HepG2 (cell line): ENCODE measurements around the gene CHRNB4. TPM values are rescaled to one million over a fixed set of nuclear protein-coding genes. Genes with fewer than 3 reads are reported as not detected.

ENCODE experiments used
- ATAC-seq: fragments of 200-7000 bp; cut with Tn5 transposase; 3 replicates; pipeline ENCODE4 v1.9.1; 2020; ENCODE audit warnings: mild to moderate bottlenecking, moderate library complexity
- BruUV-seq: library from RNA; stranded (reverse); fragments of 400-500 nt; replicated peaks from 2 replicates; lab custom pipeline; 2021; lab: Mats Ljungman, UMichigan
- CTCF ChIA-PET: fragments of 300-600 bp; formaldehyde crosslinking; extraction: SDS; loops from one replicate; lab custom pipeline; 2021; ENCODE audit warnings: low total read pairs, inconsistent platforms, low intra/inter-chr PET ratio; lab: Yijun Ruan, JAX
- POLR2A ChIA-PET: fragments of 350-600 bp; sonication (Branson Sonifier 250); formaldehyde crosslinking; loops from one replicate; lab custom pipeline; 2020; ENCODE audit warnings: antibody characterized with exemption, inconsistent platforms; lab: Yijun Ruan, JAX
- DNase-seq: peaks from one replicate; pipeline ENCODE4 v3.0.0-alpha.2; 2015; ENCODE audit warnings: low spot score
- FAIRE-seq: peaks from 3 replicates; lab custom pipeline; 2011; peaks lifted over from hg19 to GRCh38; lab: Jason Lieb, UNC
- H2AFZ ChIP-seq: one replicate; pipeline ENCODE4 v1.6.1; 2011; ENCODE audit warnings: low read length, inconsistent platforms
- H3K27ac ChIP-seq: fragments of 300-600 bp; 3 replicates; pipeline ENCODE4 v1.8.0; 2011; ENCODE audit warnings: mixed run types, mild to moderate bottlenecking, mixed read lengths, low read length, inconsistent platforms; ENCODE audit not compliant: insufficient read depth; ENCODE audit errors: extremely low read length
- H3K27me3 ChIP-seq, 2 experiments: fragments of 200-600 bp in 1 of 2; 2 replicates in 1 of 2; 3 replicates in 1 of 2; pipeline versions ENCODE4 v1.6.0 to v1.8.0; 2011; ENCODE audit warnings: low read length in 2 of 2, mild to moderate bottlenecking in 2 of 2, moderate library complexity in 2 of 2, inconsistent platforms in 1 of 2; ENCODE audit not compliant: insufficient read depth in 2 of 2, control insufficient read depth in 1 of 2
- H3K36me3 ChIP-seq, 2 experiments: fragments of 200-600 bp in 1 of 2; replicated peaks in 1 of 2; 2 replicates in 1 of 2; 3 replicates in 1 of 2; pipeline versions ENCODE4 v1.5.1 to v1.8.0; 2011; ENCODE audit warnings: low read length in 2 of 2, inconsistent platforms in 1 of 2; ENCODE audit not compliant: insufficient read depth in 2 of 2, control insufficient read depth in 1 of 2
- H3K4me1 ChIP-seq: 2 replicates; pipeline ENCODE4 v1.5.1; 2012; ENCODE audit warnings: low read length, inconsistent platforms; ENCODE audit not compliant: insufficient read depth
- H3K4me2 ChIP-seq: 2 replicates; pipeline ENCODE4 v1.6.0; 2011; ENCODE audit warnings: low read depth, low read length, inconsistent platforms
- H3K4me3 ChIP-seq, 3 experiments: fragments of 200-600 bp in 1 of 3; sonication (generic), shearing (Covaris generic) in 1 of 3; replicated peaks in 1 of 3; 2 replicates each; pipeline ENCODE4 v1.5.1; 2011 to 2016; ENCODE audit warnings: low read length in 3 of 3, inconsistent platforms in 2 of 3, low read depth in 2 of 3, mild to moderate bottlenecking in 2 of 3, control low read depth in 1 of 3, mixed read lengths in 1 of 3; ENCODE audit not compliant: insufficient read depth in 1 of 3
- H3K79me2 ChIP-seq: one replicate; pipeline ENCODE4 v1.6.1; 2011; ENCODE audit warnings: low read length, inconsistent platforms; ENCODE audit not compliant: insufficient read depth
- H3K9ac ChIP-seq: 2 replicates; pipeline ENCODE4 v1.6.0; 2011; ENCODE audit warnings: mild to moderate bottlenecking, low read depth, low read length, inconsistent platforms; ENCODE audit not compliant: insufficient read depth
- H3K9me3 ChIP-seq: 2 replicates; pipeline ENCODE4 v1.5.1; 2012; ENCODE audit warnings: mild to moderate bottlenecking, low read length
- H4K20me1 ChIP-seq: 2 replicates; pipeline ENCODE4 v1.6.0; 2011; ENCODE audit warnings: inconsistent platforms, mild to moderate bottlenecking, low read length, moderate library complexity; ENCODE audit not compliant: insufficient read depth
- CCDC6 ChIP-seq: sonication (generic); formaldehyde crosslinking; IDR thresholded peaks from 2 replicates; pipeline ENCODE4 v1.8.1; 2022; ENCODE audit warnings: mild to moderate bottlenecking, missing genetic modification reagents, moderate library complexity
- MED1 ChIP-seq: sonication (generic); formaldehyde crosslinking; IDR thresholded peaks from 2 replicates; pipeline ENCODE4 v1.4.0; 2020; ENCODE audit warnings: missing genetic modification reagents
- PAF1 ChIP-seq: IDR thresholded peaks from 2 replicates; pipeline ENCODE4 v1.6.1; 2016; ENCODE audit warnings: missing genetic modification reagents, missing compliant biosample characterization
- ZBTB8A ChIP-seq: sonication (generic); formaldehyde crosslinking; IDR thresholded peaks from 2 replicates; pipeline ENCODE4 v1.4.0; 2020; ENCODE audit warnings: mild to moderate bottlenecking, low read depth, missing genetic modification reagents, borderline replicate concordance
- ZMYM2 ChIP-seq: sonication (generic); formaldehyde crosslinking; IDR thresholded peaks from 2 replicates; pipeline ENCODE4 v1.8.0; 2022; ENCODE audit warnings: mild to moderate bottlenecking, missing genetic modification reagents
- ZNF205 ChIP-seq: IDR thresholded peaks from 2 replicates; pipeline ENCODE4 v1.6.1; 2018; ENCODE audit warnings: missing biosample characterization, missing genetic modification reagents
- ZNF674 ChIP-seq: sonication (generic); formaldehyde crosslinking; IDR thresholded peaks from 2 replicates; pipeline ENCODE4 v1.5.0; 2020; ENCODE audit warnings: low read depth, mild to moderate bottlenecking, missing genetic modification reagents
- ZSCAN30 ChIP-seq: sonication (generic); formaldehyde crosslinking; IDR thresholded peaks from 2 replicates; pipeline ENCODE4 v1.5.0; 2020; ENCODE audit warnings: mild to moderate bottlenecking, missing genetic modification reagents
- WGBS: methylation state at CpG from one replicate; pipeline ENCODE4 v1.1.6; 2017; ENCODE audit warnings: low lambda C conversion rate; 5-methylcytosine and 5-hydroxymethylcytosine counted together
- in situ Hi-C: cut with HindIII; loops from 2 replicates; pipeline ENCODE4 v1.10.0; 2017; ENCODE audit warnings: low pct_unique_long_range_greater_than_20kb; ENCODE audit not compliant: extremely low pct_ligation_motif_present
- intact Hi-C: fragments of 100-400 bp; cut with micrococcal nuclease; formaldehyde crosslinking; loops from one replicate; pipeline ENCODE4 v1.10.0; 2022; ENCODE audit not compliant: unreplicated experiment
- polyA plus RNA-seq, 8 experiments: library from polyadenylated mRNA; depleted of rRNA in 3 of 8; stranded (reverse) in 7 of 8; unstranded in 1 of 8; fragments of >200 nt; fragmentation: Illumina TruSeq in 4 of 8; extraction: Trizol in 4 of 8; gene quantifications; 2 replicates each; pipeline versions ENCODE4 v1.2.1 to v1.2.3, GENCODE V29; 2011 to 2016; ENCODE audit warnings: low read depth in 4 of 8, missing spikeins in 1 of 8, mixed read lengths in 1 of 8; ENCODE audit not compliant: insufficient read depth in 1 of 8
- total RNA-seq, 5 experiments: library from RNA; depleted of rRNA; stranded (reverse); fragments of >200 nt; fragmentation: Illumina TruSeq; extraction: Trizol; gene quantifications; 2 replicates each; pipeline ENCODE4 v1.2.3, GENCODE V29; 2016; ENCODE audit warnings: low read depth in 1 of 5
- TF ChIP-seq, protein P1 (sequence below): sonication (generic); formaldehyde crosslinking; IDR thresholded peaks from 2 replicates; pipeline ENCODE4 v1.4.0; 2020; ENCODE audit warnings: mild to moderate bottlenecking, low read depth, missing genetic modification reagents
- TF ChIP-seq, protein P2 (sequence below): IDR thresholded peaks from 2 replicates; pipeline ENCODE4 v1.6.1; 2018; ENCODE audit warnings: missing genetic modification reagents, mild to moderate bottlenecking, missing compliant biosample characterization

CHRNB4 gene
- total and polyA plus RNA-seq, 2 of the 13 experiments (the other 11 are each of a cell fraction or from before 2014, with no cell fraction given), result not detected

DNA sequence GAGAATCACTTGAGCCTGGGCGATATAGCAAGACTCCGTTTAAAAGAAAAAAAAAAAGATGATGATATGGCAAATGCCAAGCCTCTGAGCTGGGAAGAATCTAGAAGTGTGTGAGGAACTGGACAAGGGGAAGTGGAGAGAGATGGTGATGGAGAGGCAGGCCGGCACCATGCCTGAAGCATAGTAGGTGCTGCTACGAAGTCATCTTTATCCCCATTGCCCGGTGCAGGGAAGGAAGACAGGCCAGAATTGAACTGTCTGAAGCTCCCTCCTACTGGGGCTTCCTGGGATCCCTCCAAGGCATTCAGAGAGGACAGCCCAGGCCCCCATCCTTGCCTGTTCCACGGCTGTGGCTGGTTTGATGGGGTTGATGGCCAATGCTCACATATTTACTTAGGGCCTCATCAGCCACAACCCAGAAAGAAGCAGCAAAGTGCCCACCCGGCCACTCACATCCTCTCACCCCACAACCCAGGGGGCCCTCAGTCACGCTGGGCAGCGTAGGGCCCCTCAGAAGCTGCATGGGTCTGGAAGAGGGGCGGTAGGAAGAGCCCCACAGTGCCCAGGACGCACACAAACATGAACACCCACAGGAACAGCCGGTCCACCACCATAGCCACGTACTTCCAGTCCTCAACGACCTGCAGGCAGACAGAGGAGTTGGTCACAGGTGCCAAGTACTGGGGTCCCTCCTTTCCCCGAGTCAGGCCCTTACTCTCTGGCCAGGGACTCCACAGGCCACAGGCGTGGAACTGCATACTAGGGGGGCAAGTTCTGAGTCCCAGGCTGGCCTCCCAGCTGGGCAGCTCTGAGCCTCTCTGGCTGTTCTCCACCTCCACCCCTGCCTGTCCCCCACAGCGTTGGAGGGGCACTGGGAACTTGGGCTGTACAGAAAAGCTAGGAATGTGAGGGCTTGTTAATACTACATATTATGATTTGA lies 16.1 kb downstream of the CHRNB4 start (continued):
- TF ChIP-seq ZBTB8A, result no peak
- no peak for TF ChIP-seq ZSCAN30 (CRISPR knock-in tag)
- TF ChIP-seq, protein P1, sequence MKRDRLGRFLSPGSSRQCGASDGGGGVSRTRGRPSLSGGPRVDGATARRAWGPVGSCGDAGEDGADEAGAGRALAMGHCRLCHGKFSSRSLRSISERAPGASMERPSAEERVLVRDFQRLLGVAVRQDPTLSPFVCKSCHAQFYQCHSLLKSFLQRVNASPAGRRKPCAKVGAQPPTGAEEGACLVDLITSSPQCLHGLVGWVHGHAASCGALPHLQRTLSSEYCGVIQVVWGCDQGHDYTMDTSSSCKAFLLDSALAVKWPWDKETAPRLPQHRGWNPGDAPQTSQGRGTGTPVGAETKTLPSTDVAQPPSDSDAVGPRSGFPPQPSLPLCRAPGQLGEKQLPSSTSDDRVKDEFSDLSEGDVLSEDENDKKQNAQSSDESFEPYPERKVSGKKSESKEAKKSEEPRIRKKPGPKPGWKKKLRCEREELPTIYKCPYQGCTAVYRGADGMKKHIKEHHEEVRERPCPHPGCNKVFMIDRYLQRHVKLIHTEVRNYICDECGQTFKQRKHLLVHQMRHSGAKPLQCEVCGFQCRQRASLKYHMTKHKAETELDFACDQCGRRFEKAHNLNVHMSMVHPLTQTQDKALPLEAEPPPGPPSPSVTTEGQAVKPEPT, result no peak
- no peak for TF ChIP-seq MED1 (CRISPR knock-in tag)
- TF ChIP-seq ZMYM2, result no peak
- TF ChIP-seq PAF1 (CRISPR knock-in tag), result no peak
- TF ChIP-seq ZNF674 (CRISPR knock-in tag), result no peak

DNA sequence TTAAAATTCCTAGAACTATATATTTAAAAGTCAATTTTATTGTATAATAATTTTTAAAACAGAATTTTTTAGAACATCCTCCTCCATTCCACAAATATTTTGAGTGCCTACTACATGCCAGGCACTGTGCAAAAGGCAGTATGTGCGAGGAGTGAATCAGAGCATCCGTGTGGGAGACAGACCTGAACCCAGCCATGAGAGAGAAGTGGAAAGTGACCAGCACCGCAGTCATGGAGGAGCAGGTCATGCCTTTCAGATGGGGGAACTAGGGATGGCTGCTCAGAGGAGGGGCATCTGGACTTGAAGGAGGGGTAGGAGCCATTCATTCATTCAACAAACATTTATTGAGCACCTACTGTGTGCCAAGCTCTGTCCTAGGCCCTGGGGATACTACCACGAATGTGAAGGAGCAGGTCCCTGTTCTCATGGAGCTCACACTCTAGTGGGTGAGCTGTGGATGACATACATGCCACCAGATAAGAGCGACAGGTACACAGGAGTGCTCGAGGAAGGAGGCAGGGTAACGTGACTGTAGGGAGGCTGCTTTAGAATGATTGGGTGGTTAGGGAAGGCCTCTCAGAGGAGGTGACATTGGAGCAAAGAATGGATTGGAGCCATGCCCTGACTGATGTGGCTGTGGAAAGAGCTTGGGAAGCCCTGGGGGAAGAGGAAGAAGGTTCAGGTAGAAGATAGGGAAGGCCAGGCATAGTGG lies 17.1 kb downstream of the CHRNB4 start:
- in situ Hi-C loops, result no loop called here
- CTCF ChIA-PET, result no interaction called here
- no TSS peak for BruUV-seq
- TF ChIP-seq, protein P2, sequence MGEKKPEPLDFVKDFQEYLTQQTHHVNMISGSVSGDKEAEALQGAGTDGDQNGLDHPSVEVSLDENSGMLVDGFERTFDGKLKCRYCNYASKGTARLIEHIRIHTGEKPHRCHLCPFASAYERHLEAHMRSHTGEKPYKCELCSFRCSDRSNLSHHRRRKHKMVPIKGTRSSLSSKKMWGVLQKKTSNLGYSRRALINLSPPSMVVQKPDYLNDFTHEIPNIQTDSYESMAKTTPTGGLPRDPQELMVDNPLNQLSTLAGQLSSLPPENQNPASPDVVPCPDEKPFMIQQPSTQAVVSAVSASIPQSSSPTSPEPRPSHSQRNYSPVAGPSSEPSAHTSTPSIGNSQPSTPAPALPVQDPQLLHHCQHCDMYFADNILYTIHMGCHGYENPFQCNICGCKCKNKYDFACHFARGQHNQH (CRISPR knock-in tag), result no peak
- no peak for TF ChIP-seq CCDC6
- no peak for TF ChIP-seq ZNF205 (CRISPR knock-in tag)

More for the DNA sequence above, 17.1 kb downstream of the CHRNB4 start:
- FAIRE-seq (no peak), DNase-seq (no peak), ATAC-seq (no peak)
- WGBS, result 30% methylated on average over 7 of the region's 7 CpGs
- Histone ChIP-seq H3K4me1 (no peaks in the 10 kb centered on the region), H3K36me3 (no peaks in the 10 kb centered on the region), H3K9ac (no peak overlapping the region), H3K27ac (no peak overlapping the region), H3K4me3 (no peak overlapping the region), H3K4me2 (no peak overlapping the region), H4K20me1 (no peaks in the 10 kb centered on the region), H3K79me2 (no peaks in the 10 kb centered on the region), H2AFZ (no peak overlapping the region), H3K9me3 (no peaks in the 10 kb centered on the region), H3K27me3 (peaks cover 12 to 86% of the 10 kb centered on the region in 2 experiments)
- POLR2A ChIA-PET, result no interaction called here
- intact Hi-C loops, result no loop called here
